H1 (cell line): ENCODE measurements around the gene GIGYF2.

Experiments used
- CEBPB ChIP-seq: IDR thresholded peaks from 2 replicates; pipeline ENCODE4 v1.6.1; 2012; ENCODE audit warnings: low read depth, low read length
- EGR1 ChIP-seq: IDR thresholded peaks from 2 replicates; pipeline ENCODE4 v1.6.1; 2011; ENCODE audit warnings: low read depth, low read length, borderline replicate concordance
- EP300 ChIP-seq, 2 experiments: IDR thresholded peaks; 1 replicate in 1 of 2; 2 replicates in 1 of 2; pipeline ENCODE4 v1.6.1; 2011 to 2012; ENCODE audit warnings: low read depth in 2 of 2, low read length in 2 of 2, mild to moderate bottlenecking in 2 of 2, borderline replicate concordance in 1 of 2, inconsistent platforms in 1 of 2, moderate library complexity in 1 of 2
- EZH2 ChIP-seq: fragments of 200-600 bp; sonication (generic); IDR thresholded peaks from 2 replicates; pipeline ENCODE4 v1.7.1; 2012; ENCODE audit warnings: low read depth, mild to moderate bottlenecking, moderate library complexity, low read length, inconsistent platforms; ENCODE audit not compliant: severe bottlenecking
- POLR2A ChIP-seq, 2 experiments: IDR thresholded peaks; 1 replicate in 1 of 2; 2 replicates in 1 of 2; pipeline ENCODE4 v1.6.1; 2011; ENCODE audit warnings: low read depth in 2 of 2, low read length in 2 of 2, mild to moderate bottlenecking in 2 of 2; ENCODE audit errors: control extremely low read depth in 1 of 2
- POLR2AphosphoS5 ChIP-seq: IDR thresholded peaks from 2 replicates; pipeline ENCODE4 v1.6.1; 2011; ENCODE audit warnings: low read depth, low read length
- RAD21 ChIP-seq, 2 experiments: IDR thresholded peaks in 1 of 2; conservative IDR thresholded peaks in 1 of 2; 2 replicates each; pipeline ENCODE4 v1.6.1; 2011; ENCODE audit warnings: low read depth in 2 of 2, low read length in 2 of 2, improper control_type of control experiment in 1 of 2, inconsistent platforms in 1 of 2, mild to moderate bottlenecking in 1 of 2, moderate library complexity in 1 of 2
- RFX5 ChIP-seq: IDR thresholded peaks from 2 replicates; pipeline ENCODE4 v1.6.1; 2011; ENCODE audit warnings: low read depth, low read length, improper control_type of control experiment, borderline replicate concordance
- SP1 ChIP-seq: IDR thresholded peaks from 2 replicates; pipeline ENCODE4 v1.6.1; 2011; ENCODE audit warnings: low read depth, low read length
- SRF ChIP-seq: IDR thresholded peaks from 2 replicates; pipeline ENCODE4 v1.6.1; 2011; ENCODE audit warnings: mild to moderate bottlenecking, low read depth, low read length, moderate library complexity
- TF ChIP-seq, protein P1 (sequence below), 3 experiments: IDR thresholded peaks; 1 replicate in 2 of 3; 2 replicates in 1 of 3; pipeline versions ENCODE4 v1.5.1 to v1.6.1; 2011; ENCODE audit warnings: low read length in 3 of 3, mild to moderate bottlenecking in 3 of 3, inconsistent platforms in 2 of 3, low read depth in 1 of 3, moderate library complexity in 1 of 3; ENCODE audit not compliant: insufficient read depth in 1 of 3; ENCODE audit errors: control extremely low read depth in 1 of 3

DNA sequence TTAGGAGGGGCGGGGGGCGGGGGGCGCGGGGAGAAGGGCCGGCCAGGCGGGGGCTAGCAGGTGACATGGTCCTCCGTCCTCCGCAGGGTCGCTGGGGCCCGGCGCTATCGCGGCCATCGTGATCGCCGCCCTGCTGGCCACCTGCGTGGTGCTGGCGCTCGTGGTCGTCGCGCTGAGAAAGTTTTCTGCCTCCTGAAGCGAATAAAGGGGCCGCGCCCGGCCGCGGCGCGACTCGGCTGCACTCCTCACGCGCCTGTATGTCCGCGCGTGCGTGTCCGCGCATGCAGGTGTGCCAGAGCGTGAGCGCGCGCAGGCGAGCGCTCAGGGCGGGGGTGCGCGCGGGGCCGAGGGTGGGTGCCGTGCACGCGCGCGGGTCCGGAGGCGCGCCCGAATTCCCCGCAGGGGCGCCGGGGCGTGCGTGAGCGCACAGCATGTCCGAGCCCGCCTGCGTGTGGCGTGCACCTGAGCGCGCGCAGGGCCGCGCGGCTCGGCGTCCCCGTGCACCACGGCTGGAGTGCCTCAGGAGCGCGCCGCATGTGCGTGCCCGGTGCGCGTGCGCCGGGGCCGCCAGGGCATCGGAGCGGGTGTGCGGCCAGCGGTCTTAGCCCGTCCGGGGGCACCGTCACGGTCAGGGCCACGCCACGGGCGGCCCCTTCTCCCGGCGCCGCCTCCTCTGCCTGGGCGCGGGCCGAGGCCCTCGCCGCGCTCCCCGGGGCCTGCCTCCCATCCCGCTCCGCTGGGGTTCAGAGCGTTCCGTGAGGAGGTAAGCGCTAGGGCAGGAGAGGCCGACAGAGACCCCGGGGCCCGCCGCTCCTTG is 179.2 kb downstream of the GIGYF2 start:
- TF ChIP-seq, protein P1, sequence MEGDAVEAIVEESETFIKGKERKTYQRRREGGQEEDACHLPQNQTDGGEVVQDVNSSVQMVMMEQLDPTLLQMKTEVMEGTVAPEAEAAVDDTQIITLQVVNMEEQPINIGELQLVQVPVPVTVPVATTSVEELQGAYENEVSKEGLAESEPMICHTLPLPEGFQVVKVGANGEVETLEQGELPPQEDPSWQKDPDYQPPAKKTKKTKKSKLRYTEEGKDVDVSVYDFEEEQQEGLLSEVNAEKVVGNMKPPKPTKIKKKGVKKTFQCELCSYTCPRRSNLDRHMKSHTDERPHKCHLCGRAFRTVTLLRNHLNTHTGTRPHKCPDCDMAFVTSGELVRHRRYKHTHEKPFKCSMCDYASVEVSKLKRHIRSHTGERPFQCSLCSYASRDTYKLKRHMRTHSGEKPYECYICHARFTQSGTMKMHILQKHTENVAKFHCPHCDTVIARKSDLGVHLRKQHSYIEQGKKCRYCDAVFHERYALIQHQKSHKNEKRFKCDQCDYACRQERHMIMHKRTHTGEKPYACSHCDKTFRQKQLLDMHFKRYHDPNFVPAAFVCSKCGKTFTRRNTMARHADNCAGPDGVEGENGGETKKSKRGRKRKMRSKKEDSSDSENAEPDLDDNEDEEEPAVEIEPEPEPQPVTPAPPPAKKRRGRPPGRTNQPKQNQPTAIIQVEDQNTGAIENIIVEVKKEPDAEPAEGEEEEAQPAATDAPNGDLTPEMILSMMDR (IDR thresholded peaks at IDR 0.05; ENCODE audit: control extremely low read depth in 1 of 3, insufficient read depth in 1 of 3, low read depth in 1 of 3, low read length in 3 of 3) = peak in 2 of 3 experiments; percentile 37 to 41; a peak in 3 of 4 replicates
- TF ChIP-seq POLR2A (IDR thresholded peaks at IDR 0.05; ENCODE audit: control extremely low read depth in 1 of 2, low read depth in 2 of 2, low read length in 2 of 2) = 0 out of 3 replicates have a peak, but pooled peaks of 1 of the 2 experiments have one; percentile 37
- no peak for TF ChIP-seq EP300 (IDR thresholded peaks at IDR 0.05; ENCODE audit: borderline replicate concordance in 1 of 2, low read depth in 2 of 2, low read length in 2 of 2)
- TF ChIP-seq RFX5 = no peak
- no peak for TF ChIP-seq EZH2
- no peak for TF ChIP-seq SP1
- peak in 1 of 2 experiments; percentile 23; a peak in 1 of 4 replicates for TF ChIP-seq RAD21 (IDR thresholded peaks at IDR 0.05 in 1 of 2, conservative IDR thresholded peaks at IDR 0.05 in 1 of 2; ENCODE audit: low read depth in 2 of 2, low read length in 2 of 2)
- TF ChIP-seq EGR1 = no peak
- TF ChIP-seq POLR2AphosphoS5 = no peak
- TF ChIP-seq SRF = no peak
- TF ChIP-seq CEBPB = no peak
